ENCODE results near the gene GNG7. TPM values are rescaled to one million over a fixed set of nuclear protein-coding genes. Genes with fewer than 3 reads are reported as not detected.

The GNG7 gene
- total RNA-seq, 1 experiment from 2014 or later = 1.1 TPM

DNA sequence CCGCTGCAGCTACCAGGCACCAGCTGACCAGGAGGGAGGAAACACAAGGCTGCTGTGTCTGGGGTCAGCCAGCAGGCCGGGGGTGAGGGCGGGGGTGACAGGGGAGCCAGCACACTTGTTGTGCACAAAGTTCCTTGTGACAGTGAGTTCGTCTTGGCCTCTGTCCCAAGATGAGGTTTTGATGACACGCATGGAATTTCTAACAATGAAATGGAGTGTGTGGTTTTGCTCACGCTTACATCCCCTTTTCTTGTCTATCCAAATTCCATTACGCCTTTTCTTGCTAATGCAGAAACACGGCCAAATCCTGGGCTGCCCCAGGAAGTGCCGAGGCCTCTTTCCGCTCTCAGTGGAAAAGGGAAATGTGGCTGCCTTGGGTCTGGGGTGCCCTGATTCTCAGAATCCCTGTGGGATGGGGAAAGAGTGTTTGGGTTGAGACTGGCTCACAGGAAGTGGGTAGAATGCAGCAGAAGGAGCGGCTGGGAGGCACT lies 152.7 kb downstream of the GNG7 start:
- peaks cover 4% of the 10 kb centered on the region for H3K79me2 ChIP-seq (ENCODE audit: low read length)
- H3K9me3 ChIP-seq (ENCODE audit: low read length) = no peaks in the 10 kb centered on the region
- H3K4me1 ChIP-seq (ENCODE audit: insufficient read depth, low read length) = peaks cover 18% of the 10 kb centered on the region
- intact Hi-C loops (cut with micrococcal nuclease) = no loop called here
- H3F3A ChIP-seq (ENCODE audit: low read length, unreplicated experiment) = no peaks in the 10 kb centered on the region
- H3K27ac ChIP-seq (ENCODE audit: low read length) = peak overlapping the region; percentile 41
- ChIA-PET CTCF (no interaction called here), POLR2A (ENCODE audit: unreplicated experiment) (interaction anchor here (0.7 kb wide), 1 partner anchor 71 kb away, joined by 3 read pairs; no protein-coding TSS in a partner anchor)
- ATAC-seq (peak; percentile 60), DNase-seq (peak; percentile 76)
- TF ChIP-seq EZH2 (IDR thresholded peaks at IDR 0.05; ENCODE audit: low read length, unreplicated experiment) = no peak
- H3K36me3 ChIP-seq (ENCODE audit: low read depth, low read length) = no peaks in the 10 kb centered on the region
- H3K9ac ChIP-seq (ENCODE audit: low read length) = no peak overlapping the region
- peak overlapping the region; percentile 64; the same call in 1 of the 2 replicates for H2AFZ ChIP-seq (ENCODE audit: low read length)
- H3K9me2 ChIP-seq (replicated peaks; ENCODE audit: low read length) = no peaks in the 10 kb centered on the region
- H3K27me3 ChIP-seq (ENCODE audit: low read length) = no peaks in the 10 kb centered on the region
- H4K20me1 ChIP-seq (ENCODE audit: low read length) = no peaks in the 10 kb centered on the region
- H3K4me3 ChIP-seq (ENCODE audit: low read length) = no peak overlapping the region
- no TSS peak for BruUV-seq (replicated peaks)
- H3K4me2 ChIP-seq (ENCODE audit: low read length) = peak overlapping the region; percentile 41; the same call in 1 of the 2 replicates

DNA sequence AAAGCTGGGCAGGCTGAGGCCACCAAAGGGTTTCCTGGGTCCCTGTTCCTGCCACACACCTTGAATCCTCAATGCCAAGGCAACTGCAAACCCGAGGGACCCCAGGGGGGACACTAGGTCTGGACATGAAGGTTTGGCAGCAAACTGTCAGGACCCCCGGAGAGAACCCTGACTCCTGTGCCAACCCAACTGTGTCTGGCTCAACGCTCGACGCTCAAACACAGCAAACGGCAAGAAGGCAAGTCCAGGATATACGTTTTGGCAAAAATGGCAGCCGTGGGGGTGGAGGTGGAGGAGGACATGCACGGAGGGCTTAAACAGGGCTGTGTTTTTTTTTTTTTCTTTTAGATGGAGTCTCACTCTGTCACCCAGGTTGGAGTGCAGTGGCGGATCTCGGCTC lies 153.5 kb downstream of the GNG7 start:
- H3K4me3 ChIP-seq (ENCODE audit: low read length) = no peak overlapping the region
- no peak for ATAC-seq
- TF ChIP-seq, protein P1, sequence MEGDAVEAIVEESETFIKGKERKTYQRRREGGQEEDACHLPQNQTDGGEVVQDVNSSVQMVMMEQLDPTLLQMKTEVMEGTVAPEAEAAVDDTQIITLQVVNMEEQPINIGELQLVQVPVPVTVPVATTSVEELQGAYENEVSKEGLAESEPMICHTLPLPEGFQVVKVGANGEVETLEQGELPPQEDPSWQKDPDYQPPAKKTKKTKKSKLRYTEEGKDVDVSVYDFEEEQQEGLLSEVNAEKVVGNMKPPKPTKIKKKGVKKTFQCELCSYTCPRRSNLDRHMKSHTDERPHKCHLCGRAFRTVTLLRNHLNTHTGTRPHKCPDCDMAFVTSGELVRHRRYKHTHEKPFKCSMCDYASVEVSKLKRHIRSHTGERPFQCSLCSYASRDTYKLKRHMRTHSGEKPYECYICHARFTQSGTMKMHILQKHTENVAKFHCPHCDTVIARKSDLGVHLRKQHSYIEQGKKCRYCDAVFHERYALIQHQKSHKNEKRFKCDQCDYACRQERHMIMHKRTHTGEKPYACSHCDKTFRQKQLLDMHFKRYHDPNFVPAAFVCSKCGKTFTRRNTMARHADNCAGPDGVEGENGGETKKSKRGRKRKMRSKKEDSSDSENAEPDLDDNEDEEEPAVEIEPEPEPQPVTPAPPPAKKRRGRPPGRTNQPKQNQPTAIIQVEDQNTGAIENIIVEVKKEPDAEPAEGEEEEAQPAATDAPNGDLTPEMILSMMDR (conservative IDR thresholded peaks at IDR 0.05; ENCODE audit: low read depth, low read length) = no peak
- TF ChIP-seq EZH2phosphoT487 (IDR thresholded peaks at IDR 0.05; ENCODE audit: borderline replicate concordance, low read length) (no peak), EZH2 (IDR thresholded peaks at IDR 0.05; ENCODE audit: low read length, unreplicated experiment) (no peak)
- no peak overlapping the region for H3K9ac ChIP-seq (ENCODE audit: low read length)
- ChIA-PET CTCF (no interaction called here), POLR2A (ENCODE audit: unreplicated experiment) (interaction anchor here (0.7 kb wide), 1 partner anchor 71 kb away, joined by 3 read pairs; no protein-coding TSS in a partner anchor)
- peaks cover 23% of the 10 kb centered on the region for H3K4me1 ChIP-seq (ENCODE audit: insufficient read depth, low read length)
- H3K27ac ChIP-seq (ENCODE audit: low read length) = no peak overlapping the region
- H3F3A ChIP-seq (ENCODE audit: low read length, unreplicated experiment) = no peaks in the 10 kb centered on the region
- BruUV-seq (replicated peaks) = no TSS peak
- no peak overlapping the region for H2AFZ ChIP-seq (ENCODE audit: low read length)
- no peaks in the 10 kb centered on the region for H4K20me1 ChIP-seq (ENCODE audit: low read length)
- H3K4me2 ChIP-seq (ENCODE audit: low read length) = no peak overlapping the region
- H3K36me3 ChIP-seq (ENCODE audit: low read depth, low read length) = no peaks in the 10 kb centered on the region
- H3K27me3 ChIP-seq (ENCODE audit: low read length) = no peaks in the 10 kb centered on the region
- intact Hi-C loops (cut with micrococcal nuclease) = no loop called here
- H3K9me2 ChIP-seq (replicated peaks; ENCODE audit: low read length) = no peaks in the 10 kb centered on the region
- H3K9me3 ChIP-seq (ENCODE audit: low read length) = no peaks in the 10 kb centered on the region
- DNase-seq = no peak
- peaks cover 11% of the 10 kb centered on the region for H3K79me2 ChIP-seq (ENCODE audit: low read length)

DNA sequence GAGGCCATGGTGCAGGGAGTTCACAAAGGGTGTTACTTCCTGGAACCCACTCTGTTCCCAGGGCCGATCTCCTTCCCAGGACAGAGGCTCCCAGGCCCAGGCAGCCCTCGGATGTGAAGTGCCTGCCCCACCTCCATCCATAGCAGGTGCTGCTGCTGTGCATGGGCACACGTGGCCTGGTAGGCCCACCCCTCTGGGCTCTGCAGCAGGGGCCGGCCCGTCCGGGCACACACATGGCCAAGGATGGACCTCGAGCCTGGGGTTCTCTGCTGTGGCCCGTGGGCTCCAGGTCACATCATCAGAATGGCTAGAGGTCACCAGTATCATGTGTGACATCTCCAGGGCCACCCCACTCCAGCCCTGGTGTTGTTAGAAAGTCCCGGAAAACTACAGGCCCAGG lies 154.8 kb downstream of the GNG7 start:
- H3K9ac ChIP-seq (ENCODE audit: low read length) = no peak overlapping the region
- intact Hi-C loops (cut with micrococcal nuclease) = no loop called here
- no peaks in the 10 kb centered on the region for H3K27me3 ChIP-seq (ENCODE audit: low read length)
- H3K9me3 ChIP-seq (ENCODE audit: low read length) = no peaks in the 10 kb centered on the region
- CTCF ChIA-PET = no interaction called here
- no peak overlapping the region for H3K4me3 ChIP-seq (ENCODE audit: low read length)
- no peak overlapping the region for H3K27ac ChIP-seq (ENCODE audit: low read length)
- H3K9me2 ChIP-seq (replicated peaks; ENCODE audit: low read length) = no peaks in the 10 kb centered on the region
- H3K36me3 ChIP-seq (ENCODE audit: low read depth, low read length) = no peaks in the 10 kb centered on the region
- H4K20me1 ChIP-seq (ENCODE audit: low read length) = no peaks in the 10 kb centered on the region
- DNase-seq = no peak
- ATAC-seq = no peak
- no peak for TF ChIP-seq EZH2phosphoT487 (IDR thresholded peaks at IDR 0.05; ENCODE audit: borderline replicate concordance, low read length)
- no peak for TF ChIP-seq EZH2 (IDR thresholded peaks at IDR 0.05; ENCODE audit: low read length, unreplicated experiment)
- TF ChIP-seq, protein P1 (conservative IDR thresholded peaks at IDR 0.05; ENCODE audit: low read depth, low read length) = no peak
- H2AFZ ChIP-seq (ENCODE audit: low read length) = no peak overlapping the region
- H3K4me1 ChIP-seq (ENCODE audit: insufficient read depth, low read length) = peaks cover 33% of the 10 kb centered on the region
- no TSS peak for BruUV-seq (replicated peaks)
- H3K79me2 ChIP-seq (ENCODE audit: low read length) = peaks cover 12% of the 10 kb centered on the region
- H3F3A ChIP-seq (ENCODE audit: low read length, unreplicated experiment) = no peaks in the 10 kb centered on the region
- H3K4me2 ChIP-seq (ENCODE audit: low read length) = no peak overlapping the region
- POLR2A ChIA-PET (ENCODE audit: unreplicated experiment) = no interaction called here
